SW480 (cell line): ENCODE measurements around the gene SFTPB.
A peak's percentile ranks its signal among the peaks of the same experiment; 100 is the strongest.

Experiments used
- DNase-seq: peaks from one replicate; pipeline ENCODE4 v3.0.0-alpha.2; 2016; ENCODE audit warnings: low spot score

SFTPB gene

GRCh38 chr2:85611705-85612587 lies 56.1 kb downstream of the SFTPB start, which contains the start of gene C2orf68:
Gene C2orf68 (minus strand): TSS chr2:85612066. CDS start chr2:85611984, 82 bp downstream.
- DNase-seq, result peak; percentile 89

- no peak for DNase-seq
Observed at GRCh38 chr2:85611217-85611704, 56.7 kb downstream of the SFTPB start.
